ENCODE results near the gene MPZL1.

DNA sequence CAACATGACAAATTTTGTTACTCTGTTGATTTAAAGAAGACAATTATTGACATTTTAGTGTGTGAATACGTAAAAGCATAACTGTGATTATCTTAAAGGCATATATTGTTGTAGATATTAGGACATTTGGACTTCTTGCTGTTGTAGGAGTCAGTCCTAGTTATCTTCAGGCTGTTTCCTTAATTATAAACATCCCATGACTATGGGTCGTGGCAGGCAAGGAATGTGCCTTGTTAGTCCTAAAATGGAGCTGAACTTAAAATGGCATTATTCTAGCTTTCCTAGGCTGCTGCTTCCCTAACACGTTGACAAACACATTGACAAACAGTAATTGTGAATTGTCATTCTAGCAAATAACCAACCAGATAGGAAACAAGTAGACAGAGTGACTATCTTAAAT lies 4.4 kb upstream of the MPZL1 start:
- TF ChIP-seq, protein P1, sequence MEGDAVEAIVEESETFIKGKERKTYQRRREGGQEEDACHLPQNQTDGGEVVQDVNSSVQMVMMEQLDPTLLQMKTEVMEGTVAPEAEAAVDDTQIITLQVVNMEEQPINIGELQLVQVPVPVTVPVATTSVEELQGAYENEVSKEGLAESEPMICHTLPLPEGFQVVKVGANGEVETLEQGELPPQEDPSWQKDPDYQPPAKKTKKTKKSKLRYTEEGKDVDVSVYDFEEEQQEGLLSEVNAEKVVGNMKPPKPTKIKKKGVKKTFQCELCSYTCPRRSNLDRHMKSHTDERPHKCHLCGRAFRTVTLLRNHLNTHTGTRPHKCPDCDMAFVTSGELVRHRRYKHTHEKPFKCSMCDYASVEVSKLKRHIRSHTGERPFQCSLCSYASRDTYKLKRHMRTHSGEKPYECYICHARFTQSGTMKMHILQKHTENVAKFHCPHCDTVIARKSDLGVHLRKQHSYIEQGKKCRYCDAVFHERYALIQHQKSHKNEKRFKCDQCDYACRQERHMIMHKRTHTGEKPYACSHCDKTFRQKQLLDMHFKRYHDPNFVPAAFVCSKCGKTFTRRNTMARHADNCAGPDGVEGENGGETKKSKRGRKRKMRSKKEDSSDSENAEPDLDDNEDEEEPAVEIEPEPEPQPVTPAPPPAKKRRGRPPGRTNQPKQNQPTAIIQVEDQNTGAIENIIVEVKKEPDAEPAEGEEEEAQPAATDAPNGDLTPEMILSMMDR (IDR thresholded peaks at IDR 0.05 in 4 of 5, conservative IDR thresholded peaks at IDR 0.05 in 1 of 5): no peak
- TF ChIP-seq POLR2A (IDR thresholded peaks at IDR 0.05): no peak

Measured in gastrocnemius medialis (tissue), 4 donors.